Astrocyte (in vitro differentiated cells and primary cell): Measurements from ENCODE around the gene MIAT. TPM values are rescaled to one million over a fixed set of nuclear protein-coding genes. Genes with fewer than 3 reads are reported as not detected.

Source experiments
- DNase-seq: peaks from one replicate; pipeline ENCODE4 v3.0.0-alpha.2; 2010; ENCODE audit warnings: low read depth
- FAIRE-seq: peaks from 2 replicates; lab custom pipeline; 2011; peaks lifted over from hg19 to GRCh38; lab: Jason Lieb, UNC
- H2AFZ ChIP-seq: 2 replicates; pipeline ENCODE4 v1.6.0; 2012; ENCODE audit warnings: low read depth, low read length, inconsistent platforms
- H3K27ac ChIP-seq: 2 replicates; pipeline ENCODE4 v1.5.1; 2011; ENCODE audit warnings: low read depth, low read length, inconsistent platforms
- H3K27me3 ChIP-seq: 2 replicates; pipeline ENCODE4 v1.6.0; 2011; ENCODE audit warnings: low read length, inconsistent platforms; ENCODE audit not compliant: insufficient read depth
- H3K36me3 ChIP-seq: 2 replicates; pipeline ENCODE4 v1.5.1; 2011; ENCODE audit warnings: low read length, inconsistent platforms; ENCODE audit not compliant: insufficient read depth
- H3K4me1 ChIP-seq: 2 replicates; pipeline ENCODE4 v1.5.1; 2011; ENCODE audit warnings: low read length, inconsistent platforms; ENCODE audit not compliant: insufficient read depth
- H3K4me2 ChIP-seq: 2 replicates; pipeline ENCODE4 v1.6.0; 2012; ENCODE audit warnings: low read length, inconsistent platforms
- H3K4me3 ChIP-seq: 2 replicates; pipeline ENCODE4 v1.5.1; 2011; ENCODE audit warnings: low read depth, mild to moderate bottlenecking, low read length, inconsistent platforms; ENCODE audit not compliant: insufficient read depth
- H3K79me2 ChIP-seq: 2 replicates; pipeline ENCODE4 v1.6.0; 2012; ENCODE audit warnings: mild to moderate bottlenecking, low read length, inconsistent platforms; ENCODE audit not compliant: insufficient read depth
- H3K9ac ChIP-seq: 2 replicates; pipeline ENCODE4 v1.6.0; 2012; ENCODE audit warnings: mild to moderate bottlenecking, low read length, inconsistent platforms
- H3K9me3 ChIP-seq: 2 replicates; pipeline ENCODE4 v1.5.1; 2012; ENCODE audit warnings: low read depth, mild to moderate bottlenecking, low read length, inconsistent platforms; ENCODE audit not compliant: insufficient read depth
- H4K20me1 ChIP-seq: 2 replicates; pipeline ENCODE4 v1.6.0; 2012; ENCODE audit warnings: low read length, inconsistent platforms; ENCODE audit not compliant: insufficient read depth
- H3K27ac Mint-ChIP-seq: one replicate; pipeline ENCODE4 v1.8.0; 2021; ENCODE audit warnings: mild to moderate bottlenecking, mixed read lengths; ENCODE audit not compliant: unreplicated experiment
- H3K27me3 Mint-ChIP-seq: one replicate; pipeline ENCODE4 v1.8.0; 2021; ENCODE audit warnings: low read depth, mixed read lengths; ENCODE audit not compliant: unreplicated experiment
- H3K36me3 Mint-ChIP-seq: one replicate; pipeline ENCODE4 v1.8.0; 2021; ENCODE audit warnings: low read depth, mixed read lengths; ENCODE audit not compliant: unreplicated experiment
- H3K4me1 Mint-ChIP-seq: one replicate; pipeline ENCODE4 v1.8.0; 2021; ENCODE audit warnings: low read depth, mixed read lengths; ENCODE audit not compliant: unreplicated experiment
- H3K4me3 Mint-ChIP-seq: one replicate; pipeline ENCODE4 v1.8.0; 2021; ENCODE audit warnings: mild to moderate bottlenecking, moderate library complexity, mixed read lengths; ENCODE audit not compliant: unreplicated experiment
- H3K9me3 Mint-ChIP-seq: one replicate; pipeline ENCODE4 v1.8.0; 2021; ENCODE audit warnings: mild to moderate bottlenecking, mixed read lengths; ENCODE audit not compliant: unreplicated experiment
- EZH2 ChIP-seq: IDR thresholded peaks from 2 replicates; pipeline ENCODE4 v1.6.1; 2012; ENCODE audit warnings: mild to moderate bottlenecking, low read length, inconsistent platforms; ENCODE audit not compliant: insufficient read depth
- total RNA-seq: library from RNA; stranded (reverse); gene quantifications from 2 replicates; pipeline ENCODE4 v1.2.1, GENCODE V29; 2021
- TF ChIP-seq, protein P1 (sequence below): IDR thresholded peaks from 2 replicates; pipeline ENCODE4 v1.5.1; 2011; ENCODE audit warnings: low read depth, mild to moderate bottlenecking, inconsistent platforms, low read length, moderate library complexity; ENCODE audit not compliant: insufficient read depth

MIAT gene
- total RNA-seq, 1 donor from 2014 or later: 22.8 TPM

GRCh38 chr22:26648528-26649388 lies 8.6 kb upstream of the MIAT start:
- peaks cover 35% of the 10 kb centered on the region for H3K4me1 Mint-ChIP-seq
- H2AFZ ChIP-seq: no peak overlapping the region
- H3K9me3 ChIP-seq: no peaks in the 10 kb centered on the region
- no peaks in the 10 kb centered on the region for H4K20me1 ChIP-seq
- H3K79me2 ChIP-seq: no peaks in the 10 kb centered on the region
- H3K27ac Mint-ChIP-seq: no peak overlapping the region
- DNase-seq (no peak), FAIRE-seq (no peak)
- no peak overlapping the region for H3K4me2 ChIP-seq
- no peak overlapping the region for H3K4me3 ChIP-seq
- no peak overlapping the region for H3K9ac ChIP-seq
- peaks cover 22% of the 10 kb centered on the region for H3K27me3 ChIP-seq
- peaks cover 30% of the 10 kb centered on the region for H3K27me3 Mint-ChIP-seq
- no peaks in the 10 kb centered on the region for H3K36me3 ChIP-seq
- no peaks in the 10 kb centered on the region for H3K36me3 Mint-ChIP-seq
- no peak overlapping the region for H3K4me3 Mint-ChIP-seq
- no peak overlapping the region for H3K27ac ChIP-seq
- peaks cover 4% of the 10 kb centered on the region for H3K9me3 Mint-ChIP-seq
- TF ChIP-seq EZH2: no peak
- TF ChIP-seq, protein P1, sequence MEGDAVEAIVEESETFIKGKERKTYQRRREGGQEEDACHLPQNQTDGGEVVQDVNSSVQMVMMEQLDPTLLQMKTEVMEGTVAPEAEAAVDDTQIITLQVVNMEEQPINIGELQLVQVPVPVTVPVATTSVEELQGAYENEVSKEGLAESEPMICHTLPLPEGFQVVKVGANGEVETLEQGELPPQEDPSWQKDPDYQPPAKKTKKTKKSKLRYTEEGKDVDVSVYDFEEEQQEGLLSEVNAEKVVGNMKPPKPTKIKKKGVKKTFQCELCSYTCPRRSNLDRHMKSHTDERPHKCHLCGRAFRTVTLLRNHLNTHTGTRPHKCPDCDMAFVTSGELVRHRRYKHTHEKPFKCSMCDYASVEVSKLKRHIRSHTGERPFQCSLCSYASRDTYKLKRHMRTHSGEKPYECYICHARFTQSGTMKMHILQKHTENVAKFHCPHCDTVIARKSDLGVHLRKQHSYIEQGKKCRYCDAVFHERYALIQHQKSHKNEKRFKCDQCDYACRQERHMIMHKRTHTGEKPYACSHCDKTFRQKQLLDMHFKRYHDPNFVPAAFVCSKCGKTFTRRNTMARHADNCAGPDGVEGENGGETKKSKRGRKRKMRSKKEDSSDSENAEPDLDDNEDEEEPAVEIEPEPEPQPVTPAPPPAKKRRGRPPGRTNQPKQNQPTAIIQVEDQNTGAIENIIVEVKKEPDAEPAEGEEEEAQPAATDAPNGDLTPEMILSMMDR: no peak
- H3K4me1 ChIP-seq: peaks cover 22% of the 10 kb centered on the region

DNA sequence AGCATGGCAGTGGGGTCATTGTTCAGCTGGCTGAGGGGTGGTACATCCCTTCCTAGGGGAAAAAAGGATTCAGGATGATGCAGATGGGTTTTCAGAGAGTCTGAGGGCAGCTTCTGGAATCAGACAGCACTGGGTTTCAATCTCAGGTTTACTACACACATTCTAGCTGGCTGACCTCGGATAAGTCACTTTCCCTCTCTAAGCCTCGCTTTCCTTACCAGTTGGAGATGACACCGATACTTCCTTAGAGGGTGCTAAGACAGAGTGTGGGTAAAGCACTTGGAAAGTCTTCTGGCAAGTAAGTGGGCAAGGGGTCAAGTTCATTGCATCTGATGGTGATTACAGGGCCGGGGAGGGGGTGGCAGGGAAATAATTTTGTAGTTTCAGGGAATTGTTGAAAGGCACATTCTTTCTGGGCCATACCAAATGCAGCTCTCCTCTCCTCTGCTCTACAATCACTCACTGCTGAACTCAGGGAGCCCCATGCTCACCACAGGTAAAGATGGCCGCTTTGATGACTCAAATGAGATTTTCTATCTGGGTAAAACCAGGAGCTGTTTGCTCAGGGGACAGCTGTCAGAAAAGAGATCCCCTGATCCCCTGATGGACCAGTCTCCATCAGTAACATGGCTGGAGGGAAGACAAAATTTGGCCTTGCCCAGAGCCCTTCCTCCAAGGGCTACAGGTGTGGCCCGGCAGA lies 6.5 kb upstream of the MIAT start:
- no peaks in the 10 kb centered on the region for H4K20me1 ChIP-seq

More for the DNA sequence above, 6.5 kb upstream of the MIAT start:
- FAIRE-seq: no peak
- Histone ChIP-seq H3K36me3 (no peaks in the 10 kb centered on the region), H3K9me3 (no peaks in the 10 kb centered on the region), H3K4me2 (no peak overlapping the region), H3K4me1 (peaks cover 11% of the 10 kb centered on the region), H3K9ac (no peak overlapping the region), H3K27me3 (peaks cover 30% of the 10 kb centered on the region), H3K27ac (no peak overlapping the region), H3K79me2 (no peaks in the 10 kb centered on the region), H3K4me3 (no peak overlapping the region), H2AFZ (no peak overlapping the region)
- H3K4me1 Mint-ChIP-seq: peaks cover 27% of the 10 kb centered on the region
- H3K9me3 Mint-ChIP-seq: peaks cover 4% of the 10 kb centered on the region
- no peak overlapping the region for H3K27ac Mint-ChIP-seq
- H3K4me3 Mint-ChIP-seq: no peak overlapping the region
- no peaks in the 10 kb centered on the region for H3K36me3 Mint-ChIP-seq
- H3K27me3 Mint-ChIP-seq: peaks cover 33% of the 10 kb centered on the region
- DNase-seq: no peak
- TF ChIP-seq, protein P1: no peak
- no peak for TF ChIP-seq EZH2
